Aorta (tissue), 5 donors: ENCODE measurements around the gene HDAC9. TPM values are rescaled to one million over a fixed set of nuclear protein-coding genes. Genes with fewer than 3 reads are reported as not detected.

Source experiments
- ATAC-seq: fragments of 200-7000 bp; cut with Tn5 transposase; one replicate; pipeline ENCODE4 v1.9.1; 2022; ENCODE audit warnings: moderate library complexity; ENCODE audit not compliant: low FRiP score
- DNase-seq, 2 donors: peaks; one replicate each; pipeline ENCODE4 v3.0.0-alpha.2; 2020
- H3K27ac ChIP-seq, 2 donors: one replicate each; pipeline ENCODE4 v1.5.1; 2013; ENCODE audit warnings: low read length in 2 of 2, mild to moderate bottlenecking in 2 of 2, moderate library complexity in 2 of 2, control low read depth in 1 of 2, inconsistent platforms in 1 of 2, low read depth in 1 of 2
- H3K27me3 ChIP-seq, 2 donors: one replicate each; pipeline ENCODE4 v1.6.1; 2013; ENCODE audit warnings: control low read depth in 1 of 2, low read length in 1 of 2, mild to moderate bottlenecking in 1 of 2, moderate library complexity in 1 of 2; ENCODE audit not compliant: insufficient read depth in 2 of 2, control insufficient read depth in 1 of 2
- H3K36me3 ChIP-seq, 2 donors: one replicate each; pipeline ENCODE4 v1.6.1; 2013; ENCODE audit warnings: control low read depth in 1 of 2, low read length in 1 of 2, mild to moderate bottlenecking in 1 of 2; ENCODE audit not compliant: insufficient read depth in 2 of 2, control insufficient read depth in 1 of 2
- H3K4me1 ChIP-seq, 2 donors: one replicate each; pipeline ENCODE4 v1.6.1; 2013; ENCODE audit warnings: low read length in 2 of 2, control low read depth in 1 of 2, mild to moderate bottlenecking in 1 of 2, moderate library complexity in 1 of 2; ENCODE audit not compliant: insufficient read depth in 2 of 2, control insufficient read depth in 1 of 2
- H3K4me3 ChIP-seq, 2 donors: one replicate each; pipeline ENCODE4 v1.5.1; 2013; ENCODE audit warnings: low read length in 2 of 2, control low read depth in 1 of 2, mild to moderate bottlenecking in 1 of 2
- H3K9me3 ChIP-seq: one replicate; pipeline ENCODE4 v1.6.1; 2013; ENCODE audit warnings: mild to moderate bottlenecking, low read length; ENCODE audit not compliant: control insufficient read depth
- WGBS, 2 donors: extraction: QIAGEN DNeasy Blood & Tissue Kit; methylation state at CpG; one replicate each; pipeline ENCODE4 v1.1.7; 2013; 5-methylcytosine and 5-hydroxymethylcytosine counted together
- intact Hi-C, 2 donors: fragments of 100-400 bp; cut with DNase I; formaldehyde crosslinking; loops; one replicate each; pipeline versions ENCODE4 v1.14.2 to v1.15.0; 2022
- polyA plus RNA-seq, 2 donors: library from polyadenylated mRNA; stranded (reverse); fragments of 200-250 nt; gene quantifications; one replicate each; pipeline ENCODE4 v1.2.3, GENCODE V29; 2013
- total RNA-seq, 2 donors: library from RNA; stranded (reverse); fragmentation: NEBNext Ultra II Directional; extraction: Animal tissue kit (Norgen Biotek cat#: 25700); gene quantifications; one replicate each; pipeline ENCODE4 v1.2.1, GENCODE V29; 2021
- donor health status: healthy with polysubstance abuse.
- donor health status: Bipolar disorder and iron deficiency.
- donor health status: DM: no; HTN: no; CAD: no.
- donor health status: DM: no; HTN: no; CAD: no.
- donor health status: DM: yes; HTN: yes; CAD: no.

The HDAC9 gene
- total and polyA plus RNA-seq, 4 donors, result 9.1 to 122 (median 31.2) TPM

DNA sequence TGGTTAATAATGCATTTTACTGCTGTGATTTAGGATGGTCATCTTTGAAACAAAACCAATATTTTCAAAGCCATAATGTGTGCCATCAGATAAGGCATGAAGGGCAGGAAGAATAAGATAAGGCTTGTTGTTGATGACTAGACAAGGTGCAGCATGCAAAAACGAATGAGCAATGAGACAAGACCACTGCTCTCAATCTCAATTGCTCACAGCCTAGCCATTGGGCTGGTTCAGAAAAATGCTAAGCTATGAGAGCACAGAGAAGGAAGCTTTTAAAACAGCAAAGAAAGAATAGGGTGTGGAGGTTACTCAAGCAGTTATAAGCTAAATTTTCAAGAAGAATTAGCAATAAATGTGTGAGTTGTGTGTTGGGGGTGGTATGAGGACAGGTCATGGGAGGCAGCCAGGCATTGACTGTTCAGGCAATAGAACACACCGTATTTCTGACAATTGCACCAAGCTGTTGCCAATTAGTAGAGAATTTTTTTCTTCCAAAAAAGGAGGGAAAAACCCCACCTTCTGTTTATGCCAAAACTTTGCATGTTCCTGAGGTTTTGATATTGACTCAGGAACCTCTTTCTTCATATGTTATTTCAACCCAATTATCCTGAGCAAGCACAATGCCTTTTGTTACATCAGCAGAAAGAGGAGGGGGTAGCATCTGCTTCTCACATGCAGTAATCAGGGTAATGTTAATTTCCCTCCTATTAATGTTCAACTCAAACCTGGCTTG, 276.5 kb downstream of the HDAC9 start:
- Histone ChIP-seq H3K36me3 (no peaks in the 10 kb centered on the region), H3K4me3 (no peak overlapping the region), H3K4me1 (no peaks in the 10 kb centered on the region), H3K27me3 (no peaks in the 10 kb centered on the region), H3K9me3 (no peaks in the 10 kb centered on the region), H3K27ac (no peak overlapping the region)
- intact Hi-C loops, result no loop called here
- ATAC-seq, result no peak
- WGBS, 2 donors, result 85 to 86% methylated on average over 2 of the region's 2 CpGs
- DNase-seq, result no peak

DNA sequence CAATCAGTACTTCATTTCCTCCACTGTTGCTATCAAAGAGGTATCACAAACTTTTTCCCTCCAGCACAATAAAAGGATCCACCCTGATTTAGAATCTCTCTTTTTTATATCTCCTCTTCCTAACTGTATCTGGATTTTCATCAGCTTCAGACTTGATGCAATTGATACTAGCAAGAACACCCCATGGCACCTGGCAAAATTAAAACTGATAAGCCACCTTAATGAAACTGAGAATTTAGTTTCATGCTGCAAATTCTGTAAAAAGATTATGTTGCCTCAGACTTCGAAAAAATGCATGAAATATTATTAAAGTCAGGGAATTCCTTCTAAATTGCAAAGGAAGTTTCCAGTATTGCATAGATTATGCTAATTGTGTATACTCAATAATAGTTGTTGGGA, 277.0 kb downstream of the HDAC9 start:
- WGBS, 2 donors, result 89 to 98% methylated on average over 1 of the region's 1 CpG
- Histone ChIP-seq H3K4me1 (no peaks in the 10 kb centered on the region), H3K36me3 (no peaks in the 10 kb centered on the region), H3K9me3 (no peaks in the 10 kb centered on the region), H3K27me3 (no peaks in the 10 kb centered on the region), H3K4me3 (no peak overlapping the region), H3K27ac (no peak overlapping the region)
- intact Hi-C loops, result no loop called here
- no peak for ATAC-seq
- DNase-seq, result no peak

DNA sequence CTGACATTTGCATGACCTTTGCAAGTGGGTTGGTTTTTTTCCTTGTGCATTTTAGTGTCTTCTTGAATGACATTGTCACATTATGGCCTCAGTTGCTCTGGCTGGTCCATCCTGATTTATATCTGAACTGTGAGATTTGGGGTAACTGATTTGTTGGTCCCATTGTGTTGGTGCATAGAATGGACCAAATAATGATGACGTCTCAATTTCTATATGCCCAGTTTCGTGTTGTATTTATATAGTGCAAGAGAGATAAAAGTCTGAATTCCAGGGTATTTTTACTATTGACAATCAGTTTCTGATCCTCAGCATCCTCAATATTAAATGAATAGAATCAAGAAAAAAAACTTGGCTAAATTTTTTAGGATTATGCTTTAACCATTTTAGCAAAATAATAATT, 281.8 kb downstream of the HDAC9 start:
- Histone ChIP-seq H3K27ac (no peak overlapping the region), H3K36me3 (no peaks in the 10 kb centered on the region), H3K27me3 (no peaks in the 10 kb centered on the region), H3K4me3 (no peak overlapping the region), H3K4me1 (no peaks in the 10 kb centered on the region), H3K9me3 (no peaks in the 10 kb centered on the region)
- intact Hi-C loops, result no loop called here
- no peak for ATAC-seq
- no peak for DNase-seq
- WGBS, 2 donors, result 94 to 95% methylated on average over 2 of the region's 2 CpGs

DNA sequence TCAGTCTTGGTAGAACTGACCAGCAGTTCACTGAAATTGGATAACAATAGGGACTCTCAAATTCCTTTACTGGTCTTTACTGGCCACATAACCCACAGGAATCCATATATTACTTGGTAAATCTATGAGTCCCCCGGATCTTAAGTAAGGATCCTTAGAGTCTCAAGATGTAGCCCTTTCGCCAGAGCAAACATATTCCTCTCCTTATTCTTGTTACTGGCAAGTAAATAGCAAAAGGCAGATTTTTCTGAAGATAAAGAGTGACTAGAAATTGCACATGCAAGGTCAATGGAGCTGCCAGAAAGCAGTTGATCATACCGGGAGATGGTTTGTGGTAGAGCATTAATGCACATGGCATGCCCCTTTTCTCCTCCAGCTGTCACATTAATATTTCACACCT, 283.0 kb downstream of the HDAC9 start:
- Histone ChIP-seq H3K4me1 (no peaks in the 10 kb centered on the region), H3K27ac (no peak overlapping the region), H3K9me3 (no peaks in the 10 kb centered on the region), H3K36me3 (no peaks in the 10 kb centered on the region), H3K27me3 (no peaks in the 10 kb centered on the region), H3K4me3 (no peak overlapping the region)
- no peak for DNase-seq
- intact Hi-C loops, result no loop called here
- no peak for ATAC-seq
- 64 to 74% methylated on average over 3 of the region's 3 CpGs for WGBS, 2 donors

DNA sequence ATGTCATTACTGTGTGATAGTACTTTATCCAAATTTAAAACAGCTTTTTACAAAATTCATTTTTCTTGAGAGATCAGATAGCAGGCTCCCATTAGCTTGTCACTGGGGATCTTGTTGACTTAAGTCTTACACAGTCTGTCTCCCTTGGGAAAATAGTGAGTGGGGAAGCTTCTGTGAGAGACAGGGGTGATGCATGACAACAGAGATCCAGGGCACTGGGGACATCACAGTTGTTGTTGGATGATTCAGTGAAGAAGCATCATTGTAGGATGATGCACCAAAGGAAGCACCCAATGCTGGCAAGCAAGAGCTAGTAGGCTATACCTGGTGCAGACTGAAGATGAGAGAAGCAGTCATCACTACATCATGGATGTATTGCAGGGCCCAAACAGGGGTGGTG, 284.7 kb downstream of the HDAC9 start:
- H3K36me3 ChIP-seq, result no peaks in the 10 kb centered on the region
- DNase-seq (no peak), ATAC-seq (no peak)
- no peaks in the 10 kb centered on the region for H3K4me1 ChIP-seq
- H3K4me3 ChIP-seq, result no peak overlapping the region
- H3K27ac ChIP-seq, result no peak overlapping the region
- no peaks in the 10 kb centered on the region for H3K9me3 ChIP-seq
- intact Hi-C loops, result no loop called here
- H3K27me3 ChIP-seq, result no peaks in the 10 kb centered on the region

DNA sequence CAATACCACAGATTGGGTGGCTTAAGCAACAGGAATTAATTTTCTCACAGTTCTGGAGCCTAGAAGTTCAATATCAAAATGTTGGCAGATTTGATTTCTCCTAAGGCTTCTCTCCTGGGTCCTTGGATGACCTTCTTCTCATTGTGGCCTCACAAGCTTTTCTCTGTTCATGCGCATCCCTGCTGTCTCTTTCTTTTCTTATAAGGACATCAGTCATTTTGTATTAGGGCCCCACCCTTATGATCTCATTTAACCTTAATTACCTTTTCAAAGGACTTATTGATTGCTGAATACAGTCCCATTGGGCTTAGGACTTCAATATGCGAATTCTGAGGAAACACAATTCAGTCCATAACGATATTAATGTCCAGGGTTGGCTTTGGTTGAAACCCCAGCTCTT, 285.4 kb downstream of the HDAC9 start:
- ATAC-seq (no peak), DNase-seq (no peak)
- H3K27ac ChIP-seq, result no peak overlapping the region
- H3K4me3 ChIP-seq, result no peak overlapping the region
- intact Hi-C loops, result no loop called here
- no peaks in the 10 kb centered on the region for H3K4me1 ChIP-seq
- no peaks in the 10 kb centered on the region for H3K27me3 ChIP-seq
- no peaks in the 10 kb centered on the region for H3K9me3 ChIP-seq
- no peaks in the 10 kb centered on the region for H3K36me3 ChIP-seq
- 96 to 97% methylated on average over 3 of the region's 3 CpGs for WGBS, 2 donors

DNA sequence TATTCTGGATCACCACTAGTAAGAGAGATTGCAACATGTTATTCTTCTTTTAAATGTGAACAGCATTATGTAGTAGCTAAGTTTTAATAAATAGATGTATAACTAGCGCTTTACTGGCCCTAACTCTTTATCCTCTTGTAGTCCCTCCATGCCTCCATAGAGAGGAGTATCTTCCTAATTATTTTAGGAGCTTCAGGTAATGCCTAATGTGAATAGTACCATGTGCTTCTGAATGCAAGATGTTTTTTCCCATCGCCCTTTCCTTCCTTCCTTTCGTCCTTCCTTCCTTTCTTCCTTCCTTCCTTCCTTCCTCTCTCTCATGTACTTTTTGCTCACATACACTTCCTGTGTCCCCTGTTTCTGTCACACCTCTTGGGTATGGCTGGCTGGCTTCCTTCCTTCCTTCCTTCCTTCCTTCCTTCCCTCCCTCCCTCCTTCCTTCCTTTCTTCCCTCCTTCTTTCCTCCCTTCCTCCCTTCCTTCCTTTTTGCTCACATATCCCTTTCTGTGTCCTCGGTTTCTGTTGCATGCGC, 290.7 kb downstream of the HDAC9 start:
- DNase-seq (no peak), ATAC-seq (no peak)
- Histone ChIP-seq H3K36me3 (no peaks in the 10 kb centered on the region), H3K4me1 (no peaks in the 10 kb centered on the region), H3K9me3 (no peaks in the 10 kb centered on the region), H3K27ac (no peak overlapping the region), H3K4me3 (no peak overlapping the region), H3K27me3 (peaks cover 0 to 1% of the 10 kb centered on the region in 2 donors)
- WGBS, 2 donors, result 91 to 94% methylated on average over 5 of the region's 5 CpGs
- intact Hi-C loops, result no loop called here

DNA sequence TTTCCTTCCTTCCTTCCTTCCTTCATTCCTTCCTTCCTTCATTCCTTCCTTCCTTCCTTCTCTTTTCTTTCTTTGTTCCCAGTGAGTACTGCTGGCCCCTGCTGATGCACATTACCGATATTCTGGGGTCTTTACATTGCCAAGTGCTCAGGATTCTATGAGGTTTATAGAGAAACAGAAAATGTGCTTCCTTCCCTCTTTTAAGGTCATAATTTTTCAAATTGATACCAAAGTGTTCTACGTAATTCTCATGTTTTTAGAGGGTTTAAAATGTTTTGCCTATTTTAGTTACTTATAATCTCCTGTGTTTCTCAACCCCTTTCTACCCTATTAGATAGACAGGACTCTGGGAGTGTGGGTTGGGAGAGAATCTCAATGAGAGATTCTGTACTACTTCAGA, 291.2 kb downstream of the HDAC9 start:
- H3K27ac ChIP-seq, result no peak overlapping the region
- intact Hi-C loops, result no loop called here
- DNase-seq (no peak), ATAC-seq (no peak)
- H3K4me3 ChIP-seq, result no peak overlapping the region
- H3K36me3 ChIP-seq, result no peaks in the 10 kb centered on the region
- no peaks in the 10 kb centered on the region for H3K9me3 ChIP-seq
- peaks cover 0 to 1% of the 10 kb centered on the region in 2 donors for H3K27me3 ChIP-seq
- H3K4me1 ChIP-seq, result no peaks in the 10 kb centered on the region
- WGBS, 2 donors, result 91 to 96% methylated on average over 2 of the region's 2 CpGs

DNA sequence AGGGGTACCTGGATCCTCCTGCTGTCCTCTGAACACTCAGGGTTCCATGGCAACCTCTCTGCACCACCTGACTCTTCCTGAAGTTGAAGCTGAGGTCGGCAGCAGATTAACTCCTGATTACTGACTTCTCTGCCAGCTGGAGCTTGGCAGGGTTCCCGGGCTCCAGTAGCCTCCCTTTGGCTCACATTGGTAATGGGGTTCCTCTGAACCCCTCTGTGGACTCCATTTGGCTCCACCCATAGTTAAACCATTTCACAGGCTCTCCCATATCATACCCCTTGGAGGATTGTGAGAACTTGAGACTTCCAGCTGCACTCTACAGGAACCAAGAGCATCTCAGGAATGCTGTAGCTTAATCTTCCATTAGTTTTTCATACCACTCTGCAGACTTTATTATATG, 292.5 kb downstream of the HDAC9 start:
- no peaks in the 10 kb centered on the region for H3K36me3 ChIP-seq
- H3K9me3 ChIP-seq, result no peaks in the 10 kb centered on the region
- DNase-seq, result no peak
- H3K4me3 ChIP-seq, result no peak overlapping the region
- H3K4me1 ChIP-seq, result peaks cover 0 to 2% of the 10 kb centered on the region in 2 donors
- intact Hi-C loops, result no loop called here
- no peak overlapping the region for H3K27ac ChIP-seq
- peaks cover 0 to 1% of the 10 kb centered on the region in 2 donors for H3K27me3 ChIP-seq
- no peak for ATAC-seq
- 31 to 47% methylated on average over 2 of the region's 2 CpGs for WGBS, 2 donors
